Measurements from ENCODE around the gene CAPN13.

The CAPN13 gene

DNA sequence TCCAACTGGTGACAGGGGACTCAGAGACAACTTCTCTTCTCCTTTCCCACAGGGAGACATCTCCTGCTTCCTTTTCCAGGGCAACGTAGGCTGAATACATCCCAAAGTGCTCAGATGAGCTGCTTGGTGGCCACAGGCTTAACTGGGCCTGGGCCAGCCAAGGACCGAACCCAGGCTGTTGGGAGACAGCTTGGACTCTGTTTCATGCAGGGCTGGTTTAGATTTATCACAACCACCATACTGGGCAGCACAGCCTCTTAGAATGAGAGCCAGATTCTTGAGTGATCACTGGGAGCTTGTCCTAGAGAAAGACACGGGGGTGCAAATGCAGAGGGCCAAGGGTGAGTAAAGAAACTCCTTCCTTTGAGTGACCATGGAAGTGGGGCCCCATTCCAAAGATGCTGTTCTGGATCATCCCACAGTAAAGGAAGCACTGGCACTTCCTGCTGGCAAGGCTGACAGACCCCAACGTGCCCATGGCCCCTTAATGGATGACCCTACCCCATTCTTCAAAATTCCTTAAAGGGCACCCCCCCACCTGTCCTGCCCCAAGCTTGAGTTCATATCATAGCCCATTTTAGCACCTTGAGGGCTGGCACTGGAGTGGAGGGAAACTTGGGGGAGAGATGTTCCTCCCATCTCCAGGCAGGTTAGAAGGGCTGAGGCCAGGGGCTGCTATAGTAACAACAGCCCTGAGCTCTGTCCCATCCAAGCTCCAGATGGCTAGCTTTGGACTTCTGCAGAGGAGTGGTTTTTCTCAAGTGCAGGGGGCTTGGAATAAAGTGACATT is 84.1 kb downstream of the CAPN13 start:
- no peak overlapping the region for H2AFZ ChIP-seq (ENCODE audit: low read depth, low read length)
- no peaks in the 10 kb centered on the region for H3K4me1 ChIP-seq (ENCODE audit: insufficient read depth, low read length)
- H3K9me3 ChIP-seq (ENCODE audit: low read length): no peaks in the 10 kb centered on the region
- H3K36me3 ChIP-seq (ENCODE audit: insufficient read depth, low read length): no peaks in the 10 kb centered on the region
- H3K4me3 ChIP-seq (ENCODE audit: low read length): no peak overlapping the region
- H3K27me3 ChIP-seq (ENCODE audit: insufficient read depth, low read length): peaks cover 2% of the 10 kb centered on the region

DNA sequence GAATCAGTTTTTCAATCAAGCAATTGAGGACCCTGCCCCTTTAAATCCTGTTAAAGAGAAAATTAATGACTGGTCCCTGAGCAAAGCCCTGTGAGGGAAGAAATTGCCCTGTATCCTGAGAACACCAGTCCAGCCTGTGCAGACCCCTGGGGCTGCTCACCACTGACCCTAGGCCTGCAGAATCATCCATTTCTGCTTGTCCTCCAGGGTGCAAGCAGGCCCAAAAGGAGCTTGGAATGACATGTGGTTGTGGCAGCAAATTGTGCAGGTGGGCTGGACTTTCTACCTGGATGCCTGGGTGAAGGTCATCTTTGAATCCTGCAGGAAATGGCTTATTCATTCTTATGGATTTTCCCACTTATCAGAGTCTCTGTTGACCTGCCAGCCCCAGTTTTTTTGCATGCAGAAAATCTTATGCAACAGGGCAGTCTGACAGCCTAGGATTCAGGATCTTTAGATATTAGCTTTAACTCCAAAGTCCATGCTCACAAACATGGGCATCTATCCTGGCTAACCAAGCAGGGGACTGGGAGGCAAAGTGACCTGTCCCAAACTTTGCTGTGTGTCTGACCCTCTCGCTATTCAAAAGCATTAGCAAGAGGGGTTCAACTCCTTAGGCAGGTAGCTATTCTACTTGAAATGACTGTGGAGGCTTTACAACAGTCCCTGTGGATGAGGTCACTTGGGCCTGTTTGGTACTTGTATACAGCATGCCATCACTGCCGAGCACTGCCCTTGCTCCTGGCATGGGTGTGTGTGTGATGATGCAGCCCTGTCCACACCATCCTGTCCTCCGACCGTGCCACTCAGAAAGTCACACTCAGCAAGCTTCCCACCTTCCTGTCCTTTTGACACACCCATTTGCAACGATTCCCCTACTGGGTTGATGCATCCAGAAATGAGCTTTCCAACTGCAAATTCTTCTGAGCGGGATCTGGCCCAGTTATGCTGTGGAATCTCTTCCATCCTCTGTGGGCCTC is 85.3 kb downstream of the CAPN13 start:
- no peak overlapping the region for H2AFZ ChIP-seq (ENCODE audit: low read depth, low read length)
- H3K9me3 ChIP-seq (ENCODE audit: low read length): no peaks in the 10 kb centered on the region
- H3K4me3 ChIP-seq (ENCODE audit: low read length): no peak overlapping the region
- H3K27me3 ChIP-seq (ENCODE audit: insufficient read depth, low read length): peaks cover 2% of the 10 kb centered on the region
- no peaks in the 10 kb centered on the region for H3K36me3 ChIP-seq (ENCODE audit: insufficient read depth, low read length)
- no peaks in the 10 kb centered on the region for H3K4me1 ChIP-seq (ENCODE audit: insufficient read depth, low read length)

DNA sequence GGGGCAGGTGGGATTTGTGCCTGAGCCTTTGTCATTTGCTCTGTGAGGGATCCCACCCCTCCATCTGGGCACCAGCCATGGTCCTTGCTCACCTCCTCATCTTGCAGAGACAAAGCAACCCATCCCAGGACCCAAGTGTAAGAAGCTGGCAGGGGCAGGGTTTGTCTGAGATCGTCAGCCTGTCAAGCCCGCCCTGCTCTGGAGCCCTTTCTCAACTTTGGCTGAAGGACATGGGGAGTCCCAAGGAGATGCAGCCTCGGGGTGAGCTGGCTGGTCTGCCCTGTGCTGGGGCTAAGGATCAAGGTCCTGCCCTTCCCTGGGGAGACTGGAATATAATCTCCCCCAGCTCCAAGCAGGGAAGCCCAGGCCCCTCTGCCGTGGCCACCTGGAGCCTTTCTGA is 86.0 kb downstream of the CAPN13 start:
- Histone ChIP-seq H3K4me1 (ENCODE audit: insufficient read depth, low read length) (no peaks in the 10 kb centered on the region), H2AFZ (ENCODE audit: low read depth, low read length) (no peak overlapping the region), H3K4me3 (ENCODE audit: low read length) (no peak overlapping the region), H3K9me3 (ENCODE audit: low read length) (no peaks in the 10 kb centered on the region), H3K36me3 (ENCODE audit: insufficient read depth, low read length) (no peaks in the 10 kb centered on the region), H3K27me3 (ENCODE audit: insufficient read depth, low read length) (peaks cover 2% of the 10 kb centered on the region)

DNA sequence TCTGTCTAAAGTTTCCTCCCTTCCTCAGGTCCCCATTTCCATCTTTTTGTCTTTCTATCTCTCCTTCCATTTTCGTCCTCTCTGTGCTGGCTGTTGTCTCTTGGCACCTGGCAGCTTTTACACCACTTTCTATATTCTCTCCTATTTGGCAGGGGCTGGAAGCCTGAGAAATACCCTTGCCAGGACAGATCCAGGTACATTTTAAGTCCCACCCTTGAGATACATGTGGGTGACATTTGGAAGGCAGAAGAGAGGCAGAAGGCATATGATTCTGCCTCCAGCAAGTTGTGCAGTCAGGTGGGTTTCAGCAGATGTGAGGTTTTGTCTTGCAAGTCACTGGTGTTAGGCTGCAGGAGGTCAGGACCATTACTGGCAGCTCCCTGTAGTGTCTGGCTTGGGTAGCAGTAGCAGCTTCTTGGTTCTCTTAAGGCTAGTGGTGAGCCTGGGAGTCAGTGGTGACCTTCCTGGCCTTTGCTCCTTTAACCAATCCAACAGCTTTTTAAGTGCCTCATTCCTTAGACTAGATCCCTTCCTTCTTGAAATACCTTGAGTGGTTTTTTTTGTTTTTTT is 90.1 kb downstream of the CAPN13 start:
- no peaks in the 10 kb centered on the region for H3K9me3 ChIP-seq (ENCODE audit: low read length)
- no peak overlapping the region for H2AFZ ChIP-seq (ENCODE audit: low read depth, low read length)
- no peaks in the 10 kb centered on the region for H3K36me3 ChIP-seq (ENCODE audit: insufficient read depth, low read length)
- H3K4me1 ChIP-seq (ENCODE audit: insufficient read depth, low read length): no peaks in the 10 kb centered on the region
- no peaks in the 10 kb centered on the region for H3K27me3 ChIP-seq (ENCODE audit: insufficient read depth, low read length)
- H3K4me3 ChIP-seq (ENCODE audit: low read length): no peak overlapping the region

DNA sequence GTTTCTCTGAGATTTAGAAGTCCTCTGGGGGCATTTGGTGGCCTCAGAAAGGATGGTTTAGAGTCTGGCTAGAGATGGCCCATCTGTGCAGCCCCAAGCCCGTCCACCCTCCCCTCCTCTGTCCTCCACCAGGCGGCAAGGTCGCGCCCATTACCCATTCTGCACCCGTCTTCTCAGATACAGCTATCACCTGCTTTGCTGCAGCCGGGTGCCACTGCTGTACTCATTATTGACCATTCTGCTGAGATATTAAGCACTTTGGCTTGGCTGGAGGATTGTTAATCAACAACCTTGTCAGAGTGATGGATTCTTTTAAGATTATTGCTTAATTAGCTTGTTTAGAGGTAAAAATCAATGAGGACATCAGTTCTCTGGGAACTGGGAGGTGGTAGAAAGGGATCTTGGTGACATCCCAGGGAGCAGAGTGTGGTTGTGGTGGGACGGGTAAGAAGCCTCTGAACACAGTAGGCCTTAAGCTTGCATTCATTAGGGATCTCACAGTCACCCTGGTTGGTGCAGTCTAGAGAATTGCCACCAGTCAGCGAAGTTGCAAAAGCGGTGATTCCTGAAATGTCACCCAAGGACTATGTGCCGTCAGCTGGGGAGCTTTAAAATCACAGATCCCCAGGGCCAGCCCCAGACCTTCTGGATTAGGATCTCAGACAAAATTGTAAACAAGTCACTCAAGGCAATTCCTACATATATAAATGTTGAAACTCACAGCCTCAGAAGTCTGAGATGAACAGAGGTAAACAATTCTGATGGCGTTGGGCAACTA is 90.9 kb downstream of the CAPN13 start:
- no peaks in the 10 kb centered on the region for H3K27me3 ChIP-seq (ENCODE audit: insufficient read depth, low read length)
- H3K4me1 ChIP-seq (ENCODE audit: insufficient read depth, low read length): no peaks in the 10 kb centered on the region
- no peak overlapping the region for H2AFZ ChIP-seq (ENCODE audit: low read depth, low read length)
- H3K4me3 ChIP-seq (ENCODE audit: low read length): no peak overlapping the region
- H3K36me3 ChIP-seq (ENCODE audit: insufficient read depth, low read length): no peaks in the 10 kb centered on the region
- H3K9me3 ChIP-seq (ENCODE audit: low read length): no peaks in the 10 kb centered on the region

DNA sequence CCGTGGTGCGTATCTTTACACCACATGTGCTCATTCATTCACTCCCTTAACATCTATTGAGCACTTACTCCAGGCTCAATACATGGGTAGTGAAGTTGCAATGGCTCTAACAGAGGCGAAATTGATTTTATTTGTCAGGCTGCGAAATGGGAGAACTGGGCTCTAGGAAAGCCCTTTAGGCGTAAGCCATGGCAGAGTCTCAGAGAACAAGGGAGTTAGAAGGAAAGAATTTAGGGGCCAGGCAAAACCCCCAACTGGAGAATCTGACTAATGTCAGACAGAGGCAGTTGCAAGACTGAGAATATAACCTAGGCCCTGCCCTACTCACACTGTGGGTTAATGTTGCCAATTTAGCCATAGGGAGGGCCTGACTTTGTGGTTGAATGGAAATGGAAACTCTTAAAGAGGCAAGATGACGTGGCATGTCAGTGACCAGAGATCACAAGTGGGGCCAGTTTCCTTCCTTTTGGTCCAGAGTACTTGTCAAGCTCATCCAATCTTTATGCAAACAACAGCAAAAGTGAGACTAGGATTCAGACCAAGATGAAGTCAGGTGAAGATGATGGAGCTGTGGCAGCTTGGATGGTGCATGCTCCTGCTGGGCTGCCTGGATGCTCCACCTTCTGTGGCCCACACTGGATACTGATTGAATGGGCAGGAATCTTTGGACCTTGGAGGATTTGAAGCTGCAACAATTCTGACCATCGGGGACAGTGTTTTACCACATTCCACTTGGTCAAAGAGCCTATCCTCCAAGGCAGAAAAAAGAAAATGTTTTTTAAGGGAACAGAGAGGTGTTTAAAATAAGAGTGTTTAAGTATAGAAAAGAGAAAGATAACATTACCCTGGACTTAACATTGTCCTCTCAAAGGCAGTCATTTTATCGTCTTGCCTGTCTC is 92.2 kb downstream of the CAPN13 start:
- no peaks in the 10 kb centered on the region for H3K4me1 ChIP-seq (ENCODE audit: insufficient read depth, low read length)
- H3K27me3 ChIP-seq (ENCODE audit: insufficient read depth, low read length): no peaks in the 10 kb centered on the region
- H3K4me3 ChIP-seq (ENCODE audit: low read length): no peak overlapping the region
- H3K9me3 ChIP-seq (ENCODE audit: low read length): no peaks in the 10 kb centered on the region
- H2AFZ ChIP-seq (ENCODE audit: low read depth, low read length): no peak overlapping the region
- H3K36me3 ChIP-seq (ENCODE audit: insufficient read depth, low read length): no peaks in the 10 kb centered on the region

DNA sequence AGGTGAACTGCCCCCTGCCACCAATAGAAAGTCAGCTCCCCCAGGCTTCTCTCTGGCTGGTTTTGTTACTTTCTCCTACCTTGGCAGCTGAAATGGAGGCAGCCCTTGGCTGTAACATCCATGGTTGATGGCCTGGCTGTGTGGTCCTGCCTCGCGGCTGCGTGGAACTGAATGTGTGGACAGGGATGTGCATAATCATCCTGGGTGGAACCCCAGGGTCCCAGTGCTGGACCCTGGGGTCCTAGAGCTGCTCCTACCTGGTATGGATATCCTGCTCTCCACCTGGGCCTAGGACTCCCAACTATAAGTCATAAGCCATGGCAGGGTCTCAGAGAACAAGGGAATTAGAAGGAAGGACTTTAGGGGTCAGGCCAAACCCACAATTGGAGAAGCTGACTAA is 93.5 kb downstream of the CAPN13 start:
- Histone ChIP-seq H3K4me1 (ENCODE audit: insufficient read depth, low read length) (no peaks in the 10 kb centered on the region), H3K4me3 (ENCODE audit: low read length) (no peak overlapping the region), H3K9me3 (ENCODE audit: low read length) (no peaks in the 10 kb centered on the region), H3K36me3 (ENCODE audit: insufficient read depth, low read length) (no peaks in the 10 kb centered on the region), H2AFZ (ENCODE audit: low read depth, low read length) (no peak overlapping the region), H3K27me3 (ENCODE audit: insufficient read depth, low read length) (no peaks in the 10 kb centered on the region)

DNA sequence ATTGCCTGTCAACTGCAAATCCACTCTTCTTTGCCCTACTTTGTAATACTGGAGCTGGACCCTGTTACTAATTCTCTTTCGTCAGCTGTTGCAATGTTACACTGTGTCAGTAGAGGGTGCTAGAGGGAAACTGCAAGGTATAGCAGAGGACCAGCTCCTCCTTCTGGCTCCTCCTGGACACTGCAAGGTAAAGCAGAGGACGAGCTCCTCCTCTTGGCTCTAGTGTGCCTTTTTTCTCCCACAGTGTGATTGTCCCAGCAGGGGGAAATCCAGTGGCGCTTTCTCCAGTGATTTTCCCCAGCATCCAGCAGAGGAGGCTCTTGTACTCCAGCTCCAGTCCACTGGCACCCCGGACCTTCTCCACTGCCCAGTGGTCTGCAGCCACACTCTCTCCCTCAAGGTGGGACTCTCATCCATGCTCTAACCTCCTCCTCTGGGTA is 95.6 kb downstream of the CAPN13 start:
- Histone ChIP-seq H3K27me3 (ENCODE audit: insufficient read depth, low read length) (no peaks in the 10 kb centered on the region), H3K9me3 (ENCODE audit: low read length) (no peaks in the 10 kb centered on the region), H2AFZ (ENCODE audit: low read depth, low read length) (no peak overlapping the region), H3K4me1 (ENCODE audit: insufficient read depth, low read length) (no peaks in the 10 kb centered on the region), H3K4me3 (ENCODE audit: low read length) (no peak overlapping the region), H3K36me3 (ENCODE audit: insufficient read depth, low read length) (no peaks in the 10 kb centered on the region)

DNA sequence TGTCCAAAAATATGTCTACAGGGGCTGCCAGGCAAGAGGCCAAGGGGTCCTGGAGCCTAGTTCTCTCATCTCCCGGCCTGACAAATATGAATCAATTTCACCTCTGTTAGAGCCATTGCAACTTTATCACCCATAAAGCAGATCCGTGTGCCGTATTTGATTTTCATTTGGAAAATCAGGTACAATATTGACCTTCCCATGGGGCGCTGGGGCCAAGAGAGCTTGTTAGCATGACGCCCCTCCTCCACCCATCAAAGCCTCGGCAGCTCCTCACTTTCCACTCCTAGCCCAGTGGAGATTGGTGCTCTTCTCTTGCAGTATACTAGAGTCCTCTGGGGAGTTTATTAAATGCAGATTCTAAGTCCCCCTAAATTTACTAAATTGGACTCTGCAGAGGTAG is 96.8 kb downstream of the CAPN13 start:
- H3K27me3 ChIP-seq (ENCODE audit: insufficient read depth, low read length): no peaks in the 10 kb centered on the region
- no peak overlapping the region for H3K4me3 ChIP-seq (ENCODE audit: low read length)
- no peaks in the 10 kb centered on the region for H3K4me1 ChIP-seq (ENCODE audit: insufficient read depth, low read length)
- H3K36me3 ChIP-seq (ENCODE audit: insufficient read depth, low read length): no peaks in the 10 kb centered on the region
- no peak overlapping the region for H2AFZ ChIP-seq (ENCODE audit: low read depth, low read length)
- no peaks in the 10 kb centered on the region for H3K9me3 ChIP-seq (ENCODE audit: low read length)

DNA sequence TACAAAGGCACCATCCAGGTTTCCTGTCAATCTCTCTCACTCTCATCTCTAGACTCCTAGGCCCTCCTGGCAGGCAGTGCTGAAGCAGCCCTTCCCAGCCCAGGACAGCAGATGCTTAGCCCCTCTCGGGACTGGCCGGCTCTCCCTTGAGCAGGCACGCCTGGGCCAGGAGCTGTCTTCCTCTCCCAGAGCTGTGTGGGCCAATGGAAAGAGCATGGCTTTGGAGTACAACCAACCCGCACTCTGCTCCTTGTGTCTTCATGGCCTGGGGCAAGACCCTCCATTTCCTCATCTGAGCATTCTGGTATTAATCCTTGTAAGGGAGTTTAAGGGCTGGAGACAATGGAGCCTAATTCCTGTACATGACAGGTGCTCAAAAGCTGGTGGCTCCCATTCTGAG is 97.2 kb downstream of the CAPN13 start:
- H3K4me1 ChIP-seq (ENCODE audit: insufficient read depth, low read length): no peaks in the 10 kb centered on the region
- no peaks in the 10 kb centered on the region for H3K36me3 ChIP-seq (ENCODE audit: insufficient read depth, low read length)
- H2AFZ ChIP-seq (ENCODE audit: low read depth, low read length): no peak overlapping the region
- no peaks in the 10 kb centered on the region for H3K9me3 ChIP-seq (ENCODE audit: low read length)
- no peaks in the 10 kb centered on the region for H3K27me3 ChIP-seq (ENCODE audit: insufficient read depth, low read length)
- H3K4me3 ChIP-seq (ENCODE audit: low read length): no peak overlapping the region

DNA sequence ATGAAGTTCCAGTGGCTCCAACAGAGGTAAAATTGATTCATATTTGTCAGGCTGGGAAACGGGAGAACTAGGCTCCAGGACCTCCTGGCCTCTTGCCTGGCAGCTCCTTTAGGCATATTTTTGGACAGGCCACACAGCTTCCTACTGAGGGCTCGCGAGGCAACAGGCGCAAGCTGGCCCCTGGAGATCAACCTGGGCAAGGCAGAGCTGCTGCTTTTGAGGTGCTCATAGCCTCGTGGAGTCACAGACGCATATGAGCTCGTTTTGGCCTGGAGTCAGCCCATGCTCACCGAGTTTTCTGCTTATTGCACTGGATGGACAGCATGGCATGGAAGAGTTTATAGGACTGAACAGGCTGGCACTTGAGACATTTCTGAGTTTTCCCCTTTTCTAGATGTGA is 97.7 kb downstream of the CAPN13 start:
- H2AFZ ChIP-seq (ENCODE audit: low read depth, low read length): no peak overlapping the region
- no peaks in the 10 kb centered on the region for H3K9me3 ChIP-seq (ENCODE audit: low read length)
- H3K27me3 ChIP-seq (ENCODE audit: insufficient read depth, low read length): no peaks in the 10 kb centered on the region
- no peaks in the 10 kb centered on the region for H3K4me1 ChIP-seq (ENCODE audit: insufficient read depth, low read length)
- no peak overlapping the region for H3K4me3 ChIP-seq (ENCODE audit: low read length)
- H3K36me3 ChIP-seq (ENCODE audit: insufficient read depth, low read length): no peaks in the 10 kb centered on the region
